Left ventricle myocardium superior (tissue), 1 donor: ENCODE data around the gene TICRR. TPM values are rescaled to one million over a fixed set of nuclear protein-coding genes. Genes with fewer than 3 reads are reported as not detected.
"Not testable (repeated sequence)": the region's sequence is repeated elsewhere in the genome, so short reads cannot be mapped to it uniquely, and the experiment has no call there.

Source experiments
- ATAC-seq: fragments of 200-7000 bp; cut with Tn5 transposase; one replicate; pipeline ENCODE4 v1.9.1; 2020; ENCODE audit warnings: mild to moderate bottlenecking, moderate library complexity
- DNase-seq: peaks from one replicate; pipeline ENCODE4 v3.0.0-alpha.2; 2020
- intact Hi-C: fragments of 100-400 bp; cut with micrococcal nuclease; formaldehyde crosslinking; loops from one replicate; pipeline ENCODE4 v1.11.0; 2022
- long read RNA-seq: library from polyadenylated mRNA; unstranded; transcript quantifications from one replicate; pipeline ENCODE4 v2.0.0, GENCODE V29; 2021
- total RNA-seq: library from RNA; stranded (reverse); fragmentation: NEBNext Ultra II Directional; extraction: Animal tissue kit (Norgen Biotek cat#: 25700); gene quantifications from one replicate; pipeline ENCODE4 v1.2.1, GENCODE V29; 2021
- donor health status: DM: no; HTN: yes; CAD: no; lungs with severe emphysema.

The TICRR gene
- total RNA-seq: 0.12 TPM
- long read RNA-seq: 0 reads

DNA sequence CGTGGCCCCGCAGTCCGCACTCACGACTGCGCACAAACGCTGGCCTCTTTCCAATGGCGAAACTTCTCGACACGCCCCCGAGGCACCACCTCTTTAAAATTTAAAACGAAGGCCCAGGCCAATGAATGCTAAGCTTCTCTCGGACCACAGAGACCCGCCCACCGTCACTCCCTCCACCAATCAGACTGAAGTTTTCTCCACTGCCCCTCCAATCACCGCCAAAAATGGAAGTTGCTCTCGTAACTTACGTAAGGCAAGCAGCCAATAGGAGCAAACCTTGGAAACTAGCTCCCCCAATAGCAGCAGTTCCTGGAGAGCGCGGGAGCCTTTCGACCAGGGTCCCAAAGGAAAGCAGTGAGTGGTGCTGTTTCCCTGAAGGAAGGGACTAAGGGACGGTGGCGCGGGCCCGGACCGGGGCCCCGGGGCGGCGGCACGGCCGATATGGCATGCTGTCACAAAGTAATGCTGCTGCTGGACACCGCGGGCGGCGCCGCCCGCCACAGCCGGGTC lies at the start of gene TICRR:
Gene TICRR (plus strand): TSS at position 324 of the 510 bp plus-strand sequence. CDS start 118 bp downstream, at position 442.
- peak; percentile 99 for ATAC-seq
- intact Hi-C loops: no loop called here
- peak; percentile 93 for DNase-seq

DNA sequence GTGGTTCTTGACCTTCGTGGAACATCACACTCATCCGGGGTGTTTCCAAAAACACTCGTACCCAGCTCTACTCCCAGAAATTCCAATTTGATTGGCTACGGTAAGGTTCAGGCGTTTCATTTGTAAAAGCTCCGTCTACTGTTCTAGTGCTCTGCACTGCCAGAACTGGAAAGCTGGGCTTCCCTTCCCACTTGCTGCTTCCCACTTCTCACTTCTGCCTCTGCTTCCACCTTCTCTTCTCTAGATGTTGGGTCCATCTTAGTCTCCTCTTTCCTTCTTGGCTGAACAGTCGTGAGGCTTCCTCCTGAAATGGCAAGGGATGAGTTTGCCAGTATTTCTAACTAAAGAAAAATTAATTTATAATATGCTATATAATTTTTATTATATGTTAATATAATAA lies 49.1 kb upstream of the TICRR start:
- ATAC-seq (no peak), DNase-seq (no peak)
- intact Hi-C loops: no loop called here

DNA sequence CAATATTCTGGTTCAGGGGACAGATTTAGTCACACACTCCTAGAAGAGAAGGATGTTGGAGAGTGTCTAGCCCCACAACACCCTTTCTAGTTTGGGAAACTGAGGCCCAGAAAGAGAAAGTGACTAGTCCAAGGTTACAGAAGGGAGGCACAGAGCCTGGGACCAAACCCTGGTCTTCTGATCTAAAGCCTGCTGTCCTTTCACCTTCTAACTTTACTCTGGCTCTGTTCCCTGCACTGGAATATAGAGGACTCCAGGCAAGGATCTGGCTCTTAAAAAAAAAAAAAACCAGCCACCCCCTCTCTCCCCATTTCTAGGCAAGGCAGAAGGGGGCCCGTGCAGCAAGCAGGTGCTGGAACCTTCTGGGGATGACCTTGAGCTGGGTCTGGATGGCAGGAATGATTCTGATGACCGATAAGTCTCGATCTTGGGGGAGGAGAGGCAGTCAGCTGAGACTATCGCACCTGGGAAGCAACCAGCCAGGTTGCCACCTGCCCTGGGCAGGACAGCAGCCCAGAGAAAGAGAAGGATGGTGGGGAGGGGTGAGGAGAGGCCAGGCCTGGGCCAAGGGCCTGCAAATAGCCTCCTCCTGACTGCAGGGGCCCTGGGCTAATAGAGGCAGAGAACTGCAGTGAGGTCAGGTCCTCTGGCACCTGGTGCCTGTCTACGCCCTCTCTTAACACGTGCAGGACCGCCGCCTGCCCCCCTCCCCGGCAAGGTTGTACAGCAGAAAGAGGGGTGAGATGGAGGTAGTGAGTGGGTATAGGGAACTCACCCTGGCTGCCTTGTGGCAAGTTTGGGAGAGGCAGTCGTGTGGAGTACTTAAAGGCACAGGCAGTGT lies 48.4 kb upstream of the TICRR start:
- DNase-seq (no peak), ATAC-seq (no peak)
- intact Hi-C loops: no loop called here

DNA sequence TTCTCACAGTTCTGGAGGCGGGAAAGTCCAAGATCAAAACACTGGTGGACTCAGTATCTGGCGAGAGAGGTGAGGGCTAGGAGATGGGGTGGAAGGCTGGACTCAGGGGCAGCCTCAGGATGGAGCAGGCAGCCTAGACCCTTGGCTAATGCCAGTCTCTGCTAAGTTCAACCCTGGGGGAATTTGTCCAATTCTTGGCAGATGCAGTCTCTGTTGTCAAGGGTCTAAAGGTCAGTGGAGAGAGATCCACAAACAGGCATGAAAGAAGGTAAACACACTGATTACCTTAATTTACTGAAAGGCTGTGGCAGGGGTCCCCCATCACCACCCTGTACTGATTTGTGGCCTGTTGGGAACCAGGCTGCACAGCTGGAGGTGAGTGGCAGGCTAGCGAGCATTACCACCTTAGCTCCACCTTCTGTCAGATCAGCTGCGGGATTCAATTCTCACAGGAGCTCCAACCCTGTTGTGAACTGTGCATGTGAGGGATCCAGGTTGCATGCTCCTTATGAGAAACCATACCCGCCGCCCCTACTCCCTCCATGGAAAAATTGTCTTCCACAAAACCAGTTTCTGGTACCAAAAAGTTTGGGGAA lies 46.4 kb upstream of the TICRR start:
- ATAC-seq (no peak), DNase-seq (no peak)
- intact Hi-C loops: no loop called here

GRCh38 chr15:89530976-89531375 lies 44.3 kb upstream of the TICRR start:
- DNase-seq: no peak
- intact Hi-C loops: no loop called here
- ATAC-seq: no peak

DNA sequence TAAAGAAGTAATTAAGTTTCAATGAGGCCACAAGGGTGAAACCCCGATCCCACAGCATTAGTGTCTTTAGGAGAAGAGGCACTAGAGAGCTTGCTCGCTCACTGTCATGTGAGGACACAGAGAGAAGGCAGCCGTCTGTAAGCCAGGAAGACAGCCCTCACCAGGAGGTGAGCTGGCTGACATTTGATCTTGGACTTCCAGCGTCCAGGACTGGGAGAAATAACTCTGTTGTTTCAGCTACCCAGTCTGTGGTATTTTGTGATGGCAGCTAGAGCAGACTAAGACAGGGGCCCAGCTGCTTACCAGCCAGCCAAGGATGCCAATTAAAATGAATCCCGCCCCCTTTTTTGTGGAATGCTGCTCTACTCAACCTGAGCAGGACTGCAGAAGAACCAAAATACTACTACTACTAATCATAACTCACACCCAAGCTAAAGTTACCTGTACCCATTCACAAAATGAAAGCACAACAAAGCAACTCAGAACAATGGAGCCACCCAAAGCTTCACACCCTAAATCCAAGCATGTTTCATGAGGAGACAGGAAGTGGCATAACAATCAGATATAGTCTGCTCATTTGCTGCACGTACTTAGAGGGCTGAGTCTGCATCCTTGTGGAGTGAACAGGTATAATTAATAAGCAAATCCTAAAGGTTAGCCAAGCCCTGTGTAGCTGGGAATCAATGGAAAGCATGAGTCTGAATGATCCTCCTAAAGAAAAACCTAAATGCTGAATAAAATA lies 43.3 kb upstream of the TICRR start:
- ATAC-seq (no peak), DNase-seq (no peak)
- intact Hi-C loops: no loop called here

DNA sequence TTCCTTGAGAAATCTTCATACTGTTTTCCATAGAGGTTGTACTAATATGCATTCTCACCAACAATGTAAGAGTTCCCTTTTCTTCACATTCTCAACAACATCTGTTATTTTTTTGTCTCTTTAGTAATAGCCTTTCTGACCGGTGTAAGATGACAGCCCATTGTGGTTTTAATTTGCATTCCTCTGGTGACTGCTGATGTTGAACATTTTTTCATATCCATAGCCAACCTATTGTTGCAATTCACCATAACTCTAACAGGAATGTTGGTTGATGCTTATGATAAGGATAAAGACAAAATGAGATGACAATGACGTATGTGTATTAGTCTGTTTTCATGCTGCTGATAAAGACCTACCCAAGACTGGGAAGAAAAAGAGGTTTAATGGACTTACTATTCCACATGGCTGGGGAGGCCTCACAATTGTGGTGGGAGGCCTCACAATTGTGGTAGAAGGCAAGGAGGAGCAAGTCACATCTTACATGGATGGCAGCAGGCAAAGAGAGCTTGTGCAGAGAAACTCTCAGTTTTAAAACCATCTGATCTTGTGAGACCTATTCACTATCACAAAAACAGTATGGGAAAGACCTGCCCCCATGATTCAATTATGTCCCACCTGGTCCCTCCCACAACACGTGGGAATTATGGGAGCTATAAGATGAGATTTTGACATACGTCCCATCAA lies 41.3 kb upstream of the TICRR start:
- ATAC-seq (no peak), DNase-seq (no peak)
- intact Hi-C loops: no loop called here

DNA sequence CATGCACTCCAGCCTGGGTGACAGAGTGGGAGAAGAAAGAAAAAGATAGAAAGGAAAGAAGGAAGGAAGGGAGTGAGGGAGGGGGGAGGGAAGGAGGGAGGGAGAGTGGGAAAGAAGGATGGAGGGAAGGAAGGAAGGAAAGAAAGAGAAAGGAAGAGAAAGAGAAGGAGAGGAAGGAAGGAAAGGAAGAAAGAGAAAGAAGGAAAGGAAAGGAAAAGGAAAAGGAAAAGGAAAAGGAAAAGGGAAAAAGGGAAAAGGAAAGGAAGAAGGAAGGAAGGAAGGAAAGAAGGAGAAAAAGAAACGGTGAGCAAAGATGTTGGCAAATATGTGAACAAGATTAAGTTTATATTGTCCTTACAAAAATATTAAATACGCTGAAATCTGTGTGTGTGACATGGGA lies 36.2 kb upstream of the TICRR start:
- ATAC-seq (no peak), DNase-seq (no peak)
- intact Hi-C loops: no loop called here

DNA sequence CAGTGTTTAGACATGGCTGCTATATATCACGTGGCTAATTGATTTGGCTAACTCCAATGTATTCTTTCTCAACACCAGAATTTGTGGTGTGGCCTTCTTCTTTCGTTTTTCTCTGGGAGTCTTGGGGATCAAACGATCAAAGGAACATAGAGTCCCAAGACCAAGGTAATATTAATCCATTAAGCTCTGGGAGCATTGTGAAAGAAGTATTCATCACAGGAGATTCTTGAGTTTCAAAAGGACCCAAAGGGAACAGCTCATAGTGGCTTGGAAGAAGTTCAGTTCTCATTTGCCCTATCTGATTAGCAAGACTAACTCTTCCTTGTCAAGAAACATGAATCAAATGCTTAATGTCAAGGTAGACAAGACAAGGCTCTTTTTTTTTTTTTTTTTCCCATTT lies 32.9 kb upstream of the TICRR start:
- intact Hi-C loops: no loop called here
- DNase-seq (no peak), ATAC-seq (no peak)

- intact Hi-C loops: no loop called here
- DNase-seq: no peak
These were observed 31.9 kb upstream of the TICRR start for GRCh38 chr15:89543389-89543788.

GRCh38 chr15:89549138-89549537 lies 26.1 kb upstream of the TICRR start:
- DNase-seq, ATAC-seq, intact Hi-C loops: not testable (repeated sequence)

More at GRCh38 chr15:89543389-89543788, 31.9 kb upstream of the TICRR start:
- no peak for ATAC-seq

GRCh38 chr15:89550427-89550826 lies 24.8 kb upstream of the TICRR start:
- intact Hi-C loops: no loop called here
- no peak for ATAC-seq
- DNase-seq: no peak

GRCh38 chr15:89551550-89551949 lies 23.7 kb upstream of the TICRR start:
- intact Hi-C loops: no loop called here
- ATAC-seq (no peak), DNase-seq (no peak)

DNA sequence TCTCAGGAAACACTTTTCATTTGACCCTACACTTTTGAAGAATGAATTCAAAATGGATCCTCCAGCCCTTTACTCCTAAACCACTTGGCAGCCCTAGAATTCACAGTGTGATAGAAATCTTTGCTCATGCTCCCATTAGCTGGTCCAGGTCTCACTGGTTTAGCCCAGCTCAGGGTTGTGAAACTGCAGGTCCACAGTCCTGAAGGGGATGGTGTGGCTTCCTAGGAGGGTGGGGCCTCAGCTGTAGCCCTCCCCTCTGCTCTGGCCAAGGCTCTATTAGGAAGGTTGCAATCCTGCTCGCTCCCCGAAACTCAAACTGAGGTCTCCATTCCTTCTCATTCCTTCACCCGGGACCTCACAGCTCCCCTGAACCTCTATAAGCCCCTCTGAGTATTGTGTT lies 21.6 kb upstream of the TICRR start:
- intact Hi-C loops: no loop called here
- ATAC-seq (no peak), DNase-seq (no peak)

DNA sequence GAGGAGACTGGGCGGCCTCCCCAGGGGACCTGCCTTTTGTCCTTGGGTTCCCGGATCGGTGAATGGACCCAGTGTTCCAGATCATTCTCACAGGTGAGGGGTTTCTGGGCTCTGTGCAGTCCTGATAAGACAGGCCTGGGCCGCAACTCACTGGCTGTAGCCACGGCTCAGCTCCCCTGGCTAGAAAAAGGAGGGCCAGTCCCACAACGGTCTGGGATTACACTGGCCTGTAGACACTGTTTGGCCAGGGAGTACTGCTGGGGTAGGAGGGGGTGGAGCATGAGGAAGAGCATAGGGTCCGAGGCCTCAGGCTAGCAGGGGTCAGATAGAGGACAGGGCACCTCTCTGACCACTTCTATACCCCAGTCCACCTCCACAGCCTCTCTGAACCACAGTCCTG lies 21.0 kb upstream of the TICRR start:
- intact Hi-C loops: no loop called here
- ATAC-seq: no peak
- DNase-seq: no peak

DNA sequence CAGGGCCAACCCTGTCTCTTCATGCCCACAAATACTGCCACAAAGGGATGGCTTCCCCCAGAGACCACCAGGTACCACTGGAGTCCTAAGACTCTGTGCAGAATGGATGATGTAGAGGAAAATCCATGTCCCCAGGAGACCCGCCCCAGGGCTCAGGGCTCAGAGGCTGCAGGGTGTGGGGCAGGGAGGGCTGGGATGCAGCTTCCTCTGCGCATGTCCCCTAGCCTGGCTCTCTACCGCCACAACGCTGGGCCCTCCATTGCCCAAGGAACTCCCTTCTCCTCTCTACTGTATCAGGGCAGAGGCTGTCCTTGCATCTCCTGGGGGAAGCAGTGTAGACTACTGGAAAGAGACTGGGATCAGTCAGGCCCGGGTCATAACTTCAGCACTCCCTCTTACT lies 19.5 kb upstream of the TICRR start:
- no peak for DNase-seq
- no peak for ATAC-seq
- intact Hi-C loops: no loop called here

- peak; percentile 44 for ATAC-seq
- DNase-seq: no peak
- intact Hi-C loops: no loop called here
These were observed 18.6 kb upstream of the TICRR start for GRCh38 chr15:89556413-89557262.

GRCh38 chr15:89559769-89560264 lies 15.5 kb upstream of the TICRR start:
- ATAC-seq (no peak), DNase-seq (no peak)
- intact Hi-C loops: no loop called here
